SU-DHL-6 (cell line): ENCODE data around the gene RAB17.

ENCODE experiments used
- CTCF ChIP-seq: fragments of 200-600 bp; sonication (generic); IDR thresholded peaks from one replicate; pipeline ENCODE4 v1.5.1; 2017; ENCODE audit warnings: antibody characterized with exemption, mild to moderate bottlenecking, low read length, moderate library complexity; ENCODE audit not compliant: insufficient read depth, poor library complexity, severe bottlenecking
- EZH2phosphoT487 ChIP-seq: fragments of 200-600 bp; sonication (generic), shearing (Covaris generic); conservative IDR thresholded peaks from 2 replicates; pipeline ENCODE4 v1.6.1; 2018; ENCODE audit warnings: mild to moderate bottlenecking, antibody characterized with exemption, low read length, moderate library complexity, mixed read lengths

GRCh38 chr2:237591141-237591881 lies 777 bp upstream of the RAB17 start:
- TF ChIP-seq CTCF (no peak), EZH2phosphoT487 (no peak)
